Occipital lobe (tissue), 2 donors: ENCODE data around the gene TRPM3. TPM values are rescaled to one million over a fixed set of nuclear protein-coding genes. Genes with fewer than 3 reads are reported as not detected.
"Not testable (repeated sequence)": the region's sequence is repeated elsewhere in the genome, so short reads cannot be mapped to it uniquely, and the experiment has no call there.

Experiments
- DNase-seq: peaks from one replicate; lab custom pipeline; 2025; lab: John Stamatoyannopoulos, UW
- total RNA-seq: library from RNA; depleted of rRNA; stranded (reverse); fragments of >200 nt; gene quantifications from one replicate; pipeline ENCODE4 v1.2.3, GENCODE V29; 2014

The TRPM3 gene
- total RNA-seq, 1 donor from 2014 or later = 20.6 TPM

- no peak for DNase-seq
These were observed 447.6 kb downstream of the TRPM3 start for GRCh38 chr9:70673844-70674243.

GRCh38 chr9:70672161-70672649, 449.2 kb downstream of the TRPM3 start:
- no peak for DNase-seq

- no peak for DNase-seq
These were observed 452.7 kb downstream of the TRPM3 start for GRCh38 chr9:70668751-70669150.

- no peak for DNase-seq
These were observed 462.7 kb downstream of the TRPM3 start for GRCh38 chr9:70658765-70659164.

- DNase-seq = no peak
These were observed 465.1 kb downstream of the TRPM3 start for GRCh38 chr9:70656281-70656680.

GRCh38 chr9:70654144-70654543, 467.3 kb downstream of the TRPM3 start:
- no peak for DNase-seq

GRCh38 chr9:70644627-70645026, 476.8 kb downstream of the TRPM3 start:
- not testable (repeated sequence) for DNase-seq

GRCh38 chr9:70642341-70642740, 479.1 kb downstream of the TRPM3 start:
- DNase-seq = no peak

GRCh38 chr9:70641631-70642030, 479.8 kb downstream of the TRPM3 start:
- no peak for DNase-seq

GRCh38 chr9:70641031-70641430, 480.4 kb downstream of the TRPM3 start:
- DNase-seq = no peak

GRCh38 chr9:70639853-70640814, 481.3 kb downstream of the TRPM3 start:
- DNase-seq = peak; percentile 18

- no peak for DNase-seq
These were observed 485.6 kb downstream of the TRPM3 start for GRCh38 chr9:70635790-70636189.

- DNase-seq = no peak
These were observed 486.7 kb downstream of the TRPM3 start for GRCh38 chr9:70634696-70635095.

- no peak for DNase-seq
These were observed 490.4 kb downstream of the TRPM3 start for GRCh38 chr9:70630971-70631370.

GRCh38 chr9:70629080-70629685, 492.2 kb downstream of the TRPM3 start:
- DNase-seq = not testable (repeated sequence)

- DNase-seq = no peak
These were observed 496.3 kb downstream of the TRPM3 start for GRCh38 chr9:70625078-70625477.

- no peak for DNase-seq
These were observed 502.6 kb downstream of the TRPM3 start for GRCh38 chr9:70618784-70619183.

GRCh38 chr9:70617033-70617828, 504.2 kb downstream of the TRPM3 start:
- no peak for DNase-seq

GRCh38 chr9:70616228-70616990, 505.0 kb downstream of the TRPM3 start:
- no peak for DNase-seq

- DNase-seq = peak; percentile 49
These were observed 505.8 kb downstream of the TRPM3 start for GRCh38 chr9:70615464-70616138.
